HG03135 (cell line): ENCODE data around the gene IL1R2.
"Not testable (repeated sequence)": the region's sequence is repeated elsewhere in the genome, so short reads cannot be mapped to it uniquely, and the experiment has no call there.

Experiments used
- ATAC-seq: cut with Tn5 transposase; IDR thresholded peaks from one replicate; pipeline ENCODE4 v1.9.1; 2021; ENCODE audit warnings: mild to moderate bottlenecking, moderate library complexity; ENCODE audit not compliant: unreplicated experiment

IL1R2 gene

DNA sequence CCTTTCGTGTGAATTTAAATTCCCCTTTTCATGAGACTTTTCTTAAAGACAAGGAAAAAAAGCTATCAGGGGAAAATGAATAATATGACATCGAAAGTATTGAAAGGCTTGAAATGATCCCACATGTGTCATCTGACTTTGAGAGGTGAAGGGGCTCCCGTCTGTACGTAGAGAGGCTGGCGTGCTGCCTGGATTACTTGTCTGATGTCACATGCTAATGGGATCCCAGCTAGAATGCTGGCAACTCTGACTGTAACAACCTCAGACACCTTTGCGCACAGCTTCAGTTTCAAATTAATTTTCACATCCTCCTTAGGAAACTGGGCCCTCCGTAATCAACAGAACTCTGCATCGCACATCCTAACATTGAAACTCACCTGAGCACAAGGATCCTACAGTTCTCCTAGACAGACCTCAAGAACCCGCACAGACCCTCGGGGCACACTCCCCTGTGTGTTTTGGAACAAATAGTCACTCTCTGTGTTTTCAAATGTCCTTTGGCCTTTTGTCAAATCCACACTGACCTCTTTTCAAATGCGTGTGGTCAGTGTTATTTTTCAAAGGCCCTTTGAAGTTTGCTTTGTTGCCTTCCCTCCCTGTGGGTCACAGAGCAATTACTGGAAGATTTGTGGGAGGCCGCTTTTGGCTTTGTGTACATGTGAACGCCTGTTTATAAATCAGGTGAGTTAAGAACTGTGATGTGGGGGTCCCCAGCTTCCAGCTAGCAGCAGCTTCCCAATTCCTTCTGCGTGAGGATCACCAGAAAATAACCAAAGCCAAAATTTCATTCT, 65.9 kb downstream of the IL1R2 start:
- no peak for ATAC-seq

GRCh38 chr2:102058293-102058833, 66.6 kb downstream of the IL1R2 start:
- no peak for ATAC-seq

DNA sequence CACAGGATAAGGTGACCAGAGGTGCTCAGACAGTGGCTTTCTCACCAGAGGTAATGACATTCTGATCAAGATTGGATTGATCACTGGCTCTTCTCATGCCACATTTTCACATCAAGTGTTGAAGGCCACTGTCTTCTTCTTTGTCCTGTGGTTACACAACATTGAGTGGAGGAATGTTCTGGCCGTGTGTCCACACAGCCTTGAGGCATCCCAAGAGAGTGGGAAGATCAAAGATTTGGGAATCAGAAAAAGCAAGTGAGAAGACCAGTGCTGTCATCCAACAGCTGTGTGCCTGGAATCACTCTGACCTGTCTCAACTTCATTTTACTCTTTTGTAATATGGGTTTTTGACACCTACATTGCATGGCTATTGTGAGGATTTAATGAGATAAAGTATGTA, 67.4 kb downstream of the IL1R2 start:
- no peak for ATAC-seq

DNA sequence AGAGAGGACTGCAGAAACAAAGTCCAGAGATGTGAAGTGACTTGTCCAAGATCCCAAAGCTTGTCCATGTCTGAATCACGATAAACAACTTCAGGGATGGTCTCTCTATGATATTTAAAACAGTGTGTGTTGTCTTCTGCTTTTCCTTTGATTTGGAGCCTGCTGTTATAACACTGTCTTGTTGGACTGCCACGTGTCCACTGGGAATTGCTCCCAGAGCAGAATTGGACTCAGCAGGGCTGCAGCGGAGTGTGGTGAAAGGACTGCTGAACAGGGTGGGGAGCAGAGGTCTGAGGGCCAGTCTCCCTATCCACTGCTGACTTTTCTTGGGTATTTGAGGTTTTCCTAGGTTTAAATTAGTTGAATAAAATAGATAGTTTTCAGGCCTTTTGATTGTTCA, 68.3 kb downstream of the IL1R2 start:
- no peak for ATAC-seq

DNA sequence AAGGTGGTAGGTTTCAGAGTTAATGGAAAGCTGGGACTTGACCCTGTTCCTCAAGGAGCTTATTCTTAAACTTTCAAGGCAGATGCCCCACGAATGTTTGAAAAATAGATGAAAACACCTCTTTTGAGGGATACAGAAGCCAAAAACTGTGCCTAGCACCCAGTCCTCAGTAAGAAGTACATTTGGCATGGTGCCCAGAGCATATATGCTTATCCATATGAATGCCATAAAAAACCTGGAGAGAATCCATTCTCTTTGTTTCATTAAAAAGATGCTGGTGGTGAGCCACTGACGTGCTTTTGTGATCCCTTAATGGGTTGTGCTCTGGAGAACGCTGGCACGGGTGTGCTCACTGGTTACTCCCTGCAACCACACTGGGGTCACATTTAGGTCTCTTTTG, 69.0 kb downstream of the IL1R2 start:
- no peak for ATAC-seq

- ATAC-seq = no peak
Observed at GRCh38 chr2:102061286-102061699, 69.5 kb downstream of the IL1R2 start.

DNA sequence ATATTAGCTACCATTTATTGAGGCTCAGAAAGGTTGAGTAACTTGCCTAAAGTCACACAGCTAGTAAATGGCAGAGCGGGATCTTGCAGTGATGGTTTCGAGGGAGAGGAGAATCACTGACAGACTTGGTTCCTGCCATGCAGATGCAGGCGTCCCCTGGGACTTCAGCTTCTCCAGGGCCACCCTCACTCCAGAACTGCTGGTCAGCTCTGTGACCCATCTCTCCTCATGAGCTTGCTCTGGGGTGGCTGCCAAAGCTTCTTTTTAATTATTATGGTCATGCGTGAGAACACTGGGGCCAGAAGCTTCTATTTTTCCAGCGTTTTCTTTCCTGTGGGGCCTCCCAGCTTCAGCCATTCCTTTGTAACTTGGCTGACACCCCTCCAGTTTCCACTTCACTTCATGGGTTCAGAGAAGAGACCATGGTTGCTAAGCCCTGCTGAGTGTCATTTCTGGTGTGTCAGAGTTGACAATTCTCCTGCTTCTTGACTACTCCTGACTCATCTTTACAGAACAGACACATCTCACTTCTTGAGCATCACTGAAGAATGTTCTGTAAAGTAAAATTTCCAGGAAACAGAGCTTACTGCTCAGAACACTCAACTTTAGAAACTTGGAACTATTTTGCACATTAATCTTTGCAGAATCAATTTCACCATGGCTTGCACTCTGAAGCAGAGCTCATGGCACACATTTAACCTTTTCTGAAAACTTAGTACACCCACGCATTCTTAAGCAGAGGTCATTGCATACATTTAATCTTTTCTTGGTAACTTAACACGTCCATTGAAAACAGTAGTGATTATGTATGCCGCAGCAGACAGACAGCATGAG, 70.4 kb downstream of the IL1R2 start:
- ATAC-seq = no peak

GRCh38 chr2:102062802-102063201, 71.0 kb downstream of the IL1R2 start:
- no peak for ATAC-seq

DNA sequence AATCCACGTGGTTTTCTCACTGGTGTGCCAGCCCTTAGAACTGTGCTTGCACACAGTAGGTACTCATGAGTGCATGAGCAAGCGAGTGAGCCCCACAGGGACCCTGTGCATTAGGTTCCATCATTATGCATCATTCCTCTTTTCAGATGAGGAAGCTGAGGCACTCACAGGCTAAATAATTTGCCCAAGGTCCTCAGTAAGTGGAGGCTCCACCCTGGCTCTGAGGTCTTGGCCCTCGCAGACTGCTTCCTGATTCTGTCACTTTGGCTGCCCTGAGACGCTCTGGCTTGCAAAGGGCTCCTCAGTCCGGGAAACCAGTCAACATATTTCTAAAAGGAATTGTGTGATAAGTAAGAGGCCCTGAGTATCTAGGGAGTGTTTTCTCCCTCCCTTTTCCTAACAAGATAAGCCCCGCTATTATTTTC, 71.7 kb downstream of the IL1R2 start:
- ATAC-seq = no peak

DNA sequence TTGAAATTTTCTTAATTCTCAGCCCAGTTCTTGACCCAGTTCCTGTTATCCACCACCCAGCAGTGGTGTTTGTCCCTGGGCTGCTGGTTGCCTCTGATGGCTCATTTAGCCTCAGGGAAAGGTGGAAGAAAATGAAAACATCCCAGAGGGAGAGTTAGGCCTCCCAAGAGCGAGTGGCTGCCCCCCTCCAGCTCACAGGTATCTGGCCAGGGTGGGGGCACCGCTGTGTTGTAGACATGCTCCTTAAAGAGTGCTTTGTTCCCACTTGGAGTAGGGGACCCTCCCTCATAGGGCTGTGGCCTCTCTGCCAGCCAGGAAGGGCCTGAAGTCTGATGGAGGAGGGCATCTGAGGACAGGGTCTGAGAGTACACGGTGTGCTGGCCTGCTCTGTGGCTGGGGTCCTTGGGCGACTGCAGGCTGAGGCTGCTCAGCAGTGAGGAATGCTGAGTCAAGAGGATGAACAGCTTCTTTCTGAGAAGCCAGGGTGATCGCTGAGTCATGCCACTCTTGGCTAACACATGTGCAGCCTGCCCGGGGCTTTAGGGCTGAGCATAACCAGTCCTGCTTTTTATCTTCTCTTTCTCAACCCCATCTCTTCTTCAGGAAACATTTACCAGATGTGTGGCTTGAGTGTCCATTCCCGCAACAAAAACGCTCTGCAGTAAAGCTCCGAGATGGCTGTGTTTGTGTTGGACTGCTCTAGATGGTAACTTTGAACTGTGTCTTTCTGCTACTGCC, 72.3 kb downstream of the IL1R2 start:
- no peak for ATAC-seq

GRCh38 chr2:102064679-102065674, 73.2 kb downstream of the IL1R2 start:
- ATAC-seq = no peak

DNA sequence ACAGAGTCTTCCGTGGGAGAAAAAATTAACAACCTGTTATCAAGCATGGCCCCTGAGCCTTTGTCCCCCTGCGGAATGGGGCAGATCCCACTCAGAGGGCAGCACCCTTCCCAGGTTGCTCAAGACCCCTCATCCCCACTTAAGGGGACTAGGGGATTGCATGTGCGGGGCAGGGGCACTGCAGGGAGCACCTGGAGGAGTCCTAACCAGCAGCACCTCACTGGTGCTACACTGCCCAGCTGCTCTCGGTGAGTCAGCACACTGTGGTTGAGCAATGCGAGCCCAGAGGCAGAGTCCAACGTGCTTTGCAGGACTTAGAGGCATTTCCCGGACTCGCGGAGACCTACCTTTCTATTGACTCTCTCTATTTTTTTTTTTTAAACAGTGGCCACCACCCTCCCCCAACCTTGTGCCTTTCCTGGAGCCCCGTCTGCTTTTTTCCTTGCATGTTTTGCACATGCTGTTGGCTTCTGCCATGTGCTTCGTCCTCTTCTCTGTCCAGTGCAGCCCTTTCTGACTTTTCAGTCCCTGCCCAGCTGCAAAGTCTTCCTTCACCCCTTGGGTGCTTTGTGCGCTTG, 74.0 kb downstream of the IL1R2 start:
- ATAC-seq = no peak

- ATAC-seq = no peak
Observed at GRCh38 chr2:102066554-102066953, 74.8 kb downstream of the IL1R2 start.

- ATAC-seq = not testable (repeated sequence)
Observed at GRCh38 chr2:102068126-102068525, 76.4 kb downstream of the IL1R2 start.

DNA sequence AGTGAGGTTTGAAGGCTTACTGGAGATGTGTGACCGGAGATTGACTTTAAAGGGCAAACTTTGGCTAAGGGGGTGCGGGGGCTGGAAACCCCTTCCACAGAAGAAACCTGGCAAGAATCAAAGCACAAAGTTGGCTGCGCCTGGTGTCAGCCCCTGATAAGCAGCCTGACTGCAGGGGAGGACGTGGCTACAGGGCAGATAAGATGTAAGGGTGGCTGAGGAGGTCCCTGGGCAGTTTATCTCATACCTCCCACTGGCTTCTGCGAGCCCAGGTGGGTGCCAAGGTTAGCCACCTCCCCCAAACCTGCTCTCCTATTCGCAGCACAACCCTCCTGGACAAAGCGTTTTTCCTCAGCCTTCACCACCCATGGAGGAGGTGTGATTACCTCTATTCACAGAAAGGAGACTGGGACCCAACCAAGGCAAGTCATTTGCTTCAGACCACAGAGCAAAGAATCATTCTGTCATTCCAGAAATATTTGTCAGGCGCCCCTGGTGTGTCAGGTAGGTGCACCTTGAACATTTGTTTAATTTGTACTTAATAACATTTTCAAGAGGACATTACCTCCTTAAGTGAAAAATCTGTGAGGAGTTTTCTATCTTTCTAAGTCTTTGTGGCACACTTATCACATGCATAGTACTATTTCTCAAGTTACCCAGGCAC, 77.7 kb downstream of the IL1R2 start:
- no peak for ATAC-seq

- no peak for ATAC-seq
Observed at GRCh38 chr2:102070058-102070642, 78.4 kb downstream of the IL1R2 start.

DNA sequence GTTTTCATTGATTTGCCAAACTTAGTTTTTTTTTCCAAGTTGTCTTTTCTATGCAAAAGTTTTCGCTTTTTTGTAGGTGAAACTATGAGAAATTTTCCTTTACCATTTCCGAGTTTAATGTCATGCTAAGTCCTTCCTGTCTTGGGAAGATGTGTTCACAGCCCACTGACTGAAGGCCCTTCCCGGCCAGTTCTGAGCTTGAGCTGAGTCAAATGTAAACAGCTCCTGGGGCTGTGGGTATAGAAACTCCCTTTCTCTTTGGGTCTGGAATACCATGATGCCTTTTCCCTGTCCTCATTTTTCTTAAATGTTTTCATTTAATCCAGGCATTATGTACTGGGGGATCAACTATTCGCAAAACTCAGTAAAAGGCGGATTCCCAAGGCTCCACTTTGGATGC, 81.0 kb downstream of the IL1R2 start:
- no peak for ATAC-seq

DNA sequence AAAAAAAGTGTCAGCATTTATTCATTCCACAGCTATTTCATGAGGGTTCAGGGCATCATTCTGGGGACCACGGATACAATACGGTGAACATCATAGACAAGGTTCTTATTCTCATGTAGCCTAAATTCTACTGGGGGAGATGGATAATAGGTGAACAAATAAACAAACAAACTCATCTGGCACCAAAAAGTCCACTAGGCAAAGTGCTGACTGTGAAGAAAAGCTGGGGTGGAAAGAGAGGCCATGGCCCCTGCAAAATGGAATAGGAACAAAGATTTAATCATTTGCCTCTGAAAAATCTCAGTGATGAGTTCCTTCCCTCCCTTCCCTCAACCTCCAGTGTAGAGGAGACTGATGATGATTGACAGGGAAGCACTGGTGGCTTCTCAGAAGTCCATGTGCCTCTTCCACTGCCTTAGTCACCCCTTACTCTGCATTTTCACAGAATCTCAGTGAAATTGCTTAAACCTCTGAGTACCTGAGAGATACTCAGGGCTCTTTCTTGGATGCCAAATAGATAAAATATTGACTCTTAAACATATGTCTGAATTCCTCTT, 81.5 kb downstream of the IL1R2 start:
- ATAC-seq = no peak
